H9 (cell line): ENCODE measurements around the gene NPAS3. TPM values are rescaled to one million over a fixed set of nuclear protein-coding genes. Genes with fewer than 3 reads are reported as not detected.

Experiments
- DNase-seq: peaks from one replicate; pipeline ENCODE4 v3.0.0-alpha.2; 2017
- H2AFZ ChIP-seq: one replicate; pipeline ENCODE4 v1.6.1; 2013; ENCODE audit warnings: mild to moderate bottlenecking, low read length, control low read depth, moderate library complexity
- H2AK5ac ChIP-seq: 2 replicates; pipeline ENCODE4 v1.6.1; 2013; ENCODE audit warnings: low read length, control low read depth, mixed read lengths; ENCODE audit not compliant: insufficient read length
- H2BK120ac ChIP-seq: one replicate; pipeline ENCODE4 v1.6.1; 2013; ENCODE audit warnings: low read depth, mild to moderate bottlenecking, low read length, control low read depth, inconsistent platforms; ENCODE audit not compliant: poor library complexity, severe bottlenecking
- H2BK12ac ChIP-seq: 2 replicates; pipeline ENCODE4 v1.6.1; 2013; ENCODE audit warnings: low read length, control low read depth, mixed read lengths, low read depth; ENCODE audit not compliant: insufficient read length
- H2BK15ac ChIP-seq: 2 replicates; pipeline ENCODE4 v1.6.1; 2013; ENCODE audit warnings: low read depth, low read length, control low read depth
- H2BK20ac ChIP-seq: one replicate; pipeline ENCODE4 v1.6.1; 2013; ENCODE audit warnings: low read depth, mild to moderate bottlenecking, low read length, control low read depth, inconsistent platforms; ENCODE audit not compliant: poor library complexity, severe bottlenecking
- H2BK5ac ChIP-seq: 2 replicates; pipeline ENCODE4 v1.6.1; 2013; ENCODE audit warnings: low read length, control low read depth, mixed read lengths; ENCODE audit not compliant: insufficient read length
- H3K14ac ChIP-seq: 2 replicates; pipeline ENCODE4 v1.6.1; 2013; ENCODE audit warnings: low read length, control low read depth; ENCODE audit not compliant: insufficient read depth
- H3K18ac ChIP-seq: 2 replicates; pipeline ENCODE4 v1.6.1; 2013; ENCODE audit warnings: low read depth, mild to moderate bottlenecking, mixed read lengths, low read length, control low read depth; ENCODE audit not compliant: insufficient read length
- H3K23ac ChIP-seq: 2 replicates; pipeline ENCODE4 v1.6.1; 2013; ENCODE audit warnings: low read length, control low read depth, mixed read lengths, low read depth; ENCODE audit not compliant: insufficient read length
- H3K23me2 ChIP-seq: 2 replicates; pipeline ENCODE4 v1.6.1; 2013; ENCODE audit warnings: low read depth, mild to moderate bottlenecking, mixed read lengths, low read length, control low read depth; ENCODE audit not compliant: insufficient read length, poor library complexity, severe bottlenecking
- H3K27ac ChIP-seq: 2 replicates; pipeline ENCODE4 v1.5.1; 2013; ENCODE audit warnings: low read length, control low read depth, mixed read lengths, low read depth; ENCODE audit not compliant: insufficient read length
- H3K27me3 ChIP-seq: 2 replicates; pipeline ENCODE4 v1.6.1; 2013; ENCODE audit warnings: low read length, control low read depth, inconsistent platforms; ENCODE audit not compliant: insufficient read depth
- H3K4ac ChIP-seq: 2 replicates; pipeline ENCODE4 v1.6.1; 2013; ENCODE audit warnings: low read depth, mild to moderate bottlenecking, control low read depth, inconsistent platforms, low read length, moderate library complexity
- H3K4me1 ChIP-seq: 2 replicates; pipeline ENCODE4 v1.6.1; 2013; ENCODE audit warnings: low read length, control low read depth, inconsistent platforms; ENCODE audit not compliant: insufficient read depth
- H3K4me2 ChIP-seq: 2 replicates; pipeline ENCODE4 v1.6.1; 2013; ENCODE audit warnings: low read length, control low read depth, mixed read lengths; ENCODE audit not compliant: insufficient read length, insufficient read depth
- H3K56ac ChIP-seq: 2 replicates; pipeline ENCODE4 v1.6.1; 2013; ENCODE audit warnings: low read depth, mild to moderate bottlenecking, mixed read lengths, low read length, control low read depth; ENCODE audit not compliant: insufficient read length
- H3K79me1 ChIP-seq: 2 replicates; pipeline ENCODE4 v1.6.1; 2013; ENCODE audit warnings: low read depth, mild to moderate bottlenecking, moderate library complexity, low read length, control low read depth, inconsistent platforms; ENCODE audit not compliant: insufficient read depth, poor library complexity, severe bottlenecking
- H3K79me2 ChIP-seq: 2 replicates; pipeline ENCODE4 v1.6.1; 2013; ENCODE audit warnings: low read length, control low read depth, inconsistent platforms; ENCODE audit not compliant: insufficient read depth
- H3K9ac ChIP-seq: 2 replicates; pipeline ENCODE4 v1.6.1; 2013; ENCODE audit warnings: low read length, control low read depth, mixed read lengths; ENCODE audit not compliant: insufficient read length; ENCODE audit errors: extremely low read depth
- H3K9me3 ChIP-seq: one replicate; pipeline ENCODE4 v1.6.1; 2013; ENCODE audit warnings: low read depth, low read length, inconsistent platforms; ENCODE audit not compliant: control insufficient read depth
- H3T11ph ChIP-seq: one replicate; pipeline ENCODE4 v1.6.1; 2013; ENCODE audit warnings: mild to moderate bottlenecking, low read length, control low read depth, inconsistent platforms
- H4K20me1 ChIP-seq: one replicate; pipeline ENCODE4 v1.6.1; 2013; ENCODE audit not compliant: control insufficient read depth, insufficient read length, insufficient read depth
- H4K5ac ChIP-seq: 2 replicates; pipeline ENCODE4 v1.6.1; 2013; ENCODE audit warnings: low read depth, mild to moderate bottlenecking, mixed read lengths, low read length, control low read depth; ENCODE audit not compliant: insufficient read length
- H4K8ac ChIP-seq: replicated peaks from 2 replicates; pipeline ENCODE4 v1.6.1; 2013; ENCODE audit warnings: low read length, control low read depth, mixed read lengths, low read depth; ENCODE audit not compliant: insufficient read length
- H4K91ac ChIP-seq: 2 replicates; pipeline ENCODE4 v1.6.1; 2013; ENCODE audit warnings: low read depth, mild to moderate bottlenecking, moderate library complexity, mixed read lengths, low read length, control low read depth; ENCODE audit not compliant: insufficient read length
- H3K27ac Mint-ChIP-seq, 3 experiments: 2 replicates in 2 of 3; 3 replicates in 1 of 3; pipeline ENCODE4 v1.8.0; 2020 to 2021; ENCODE audit warnings: mixed read lengths in 3 of 3, mild to moderate bottlenecking in 1 of 3, moderate library complexity in 1 of 3
- H3K27me3 Mint-ChIP-seq: 2 replicates; pipeline ENCODE4 v1.8.0; 2021; ENCODE audit warnings: low read depth, mild to moderate bottlenecking, moderate library complexity, mixed read lengths
- H3K36me3 Mint-ChIP-seq, 3 experiments: 2 replicates in 2 of 3; 3 replicates in 1 of 3; pipeline ENCODE4 v1.8.0; 2020 to 2021; ENCODE audit warnings: low read depth in 3 of 3, mixed read lengths in 3 of 3; ENCODE audit not compliant: insufficient read depth in 1 of 3
- H3K4me1 Mint-ChIP-seq, 2 experiments: 2 replicates each; pipeline ENCODE4 v1.8.0; 2020; ENCODE audit warnings: mixed read lengths in 2 of 2
- H3K4me3 Mint-ChIP-seq, 2 experiments: 2 replicates in 1 of 2; 3 replicates in 1 of 2; pipeline ENCODE4 v1.8.0; 2020 to 2021; ENCODE audit warnings: mild to moderate bottlenecking in 2 of 2, mixed read lengths in 2 of 2, moderate library complexity in 1 of 2
- H3K9me3 Mint-ChIP-seq, 2 experiments: 2 replicates in 1 of 2; 3 replicates in 1 of 2; pipeline ENCODE4 v1.8.0; 2020; ENCODE audit warnings: mild to moderate bottlenecking in 2 of 2, mixed read lengths in 2 of 2, moderate library complexity in 1 of 2
- CTCF ChIP-seq: fragments of 200-600 bp; sonication (generic); conservative IDR thresholded peaks from 3 replicates; pipeline ENCODE4 v1.8.0; 2021; ENCODE audit warnings: antibody characterized with exemption, mild to moderate bottlenecking
- WGBS: extraction: QIAGEN DNeasy Blood & Tissue Kit; methylation state at CpG from one replicate; pipeline ENCODE4 v1.1.7; 2013; ENCODE audit warnings: missing lambda C conversion rate, low lambda C conversion rate, mixed read lengths; ENCODE audit not compliant: insufficient read length; ENCODE audit errors: extremely low coverage; 5-methylcytosine and 5-hydroxymethylcytosine counted together
- total RNA-seq: library from RNA; stranded (reverse); gene quantifications from 2 replicates; pipeline ENCODE4 v1.2.1, GENCODE V29; 2021

The NPAS3 gene
- total RNA-seq, 1 experiment from 2014 or later: 0.17 TPM

GRCh38 chr14:33465846-33466700, 527.4 kb downstream of the NPAS3 start:
- H2BK120ac ChIP-seq: no peak overlapping the region
- no peak overlapping the region for H3K23ac ChIP-seq
- H4K5ac ChIP-seq: no peak overlapping the region
- no peaks in the 10 kb centered on the region for H3K23me2 ChIP-seq
- no peak overlapping the region for H3K9ac ChIP-seq
- H2BK12ac ChIP-seq: no peak overlapping the region
- no peak overlapping the region for H3K27ac ChIP-seq
- Mint-ChIP-seq H3K4me1 (peaks cover 6 to 9% of the 10 kb centered on the region in 2 experiments; a peak in 3 of 4 replicates), H3K27me3 (no peaks in the 10 kb centered on the region), H3K4me3 (no peak overlapping the region), H3K27ac (peak overlapping the region in 1 of 3 experiments; percentile 65; a peak in 3 of 7 replicates), H3K9me3 (no peaks in the 10 kb centered on the region), H3K36me3 (no peaks in the 10 kb centered on the region; a peak in 1 of 7 replicates)
- H2BK15ac ChIP-seq: no peak overlapping the region
- no peaks in the 10 kb centered on the region for H3K4me1 ChIP-seq
- WGBS: no CpG with 5 or more reads among the region's 10 CpGs
- no peaks in the 10 kb centered on the region for H3K9me3 ChIP-seq
- no peak overlapping the region for H2AK5ac ChIP-seq
- no peak overlapping the region for H2BK5ac ChIP-seq
- no peak overlapping the region for H4K8ac ChIP-seq
- no peak overlapping the region for H3T11ph ChIP-seq
- H3K79me2 ChIP-seq: no peaks in the 10 kb centered on the region
- H2AFZ ChIP-seq: no peak overlapping the region
- DNase-seq: no peak
- H3K4me2 ChIP-seq: no peak overlapping the region
- no peak overlapping the region for H3K14ac ChIP-seq
- H3K27me3 ChIP-seq: no peaks in the 10 kb centered on the region
- no peak overlapping the region for H4K91ac ChIP-seq
- TF ChIP-seq CTCF: no peak
- no peak overlapping the region for H3K18ac ChIP-seq
- no peak overlapping the region for H3K4ac ChIP-seq
- H3K79me1 ChIP-seq: no peaks in the 10 kb centered on the region
- no peak overlapping the region for H2BK20ac ChIP-seq
- no peaks in the 10 kb centered on the region for H4K20me1 ChIP-seq
- no peak overlapping the region for H3K56ac ChIP-seq
